ENCODE data around the gene PLOD3. TPM values are rescaled to one million over a fixed set of nuclear protein-coding genes. Genes with fewer than 3 reads are reported as not detected.
A peak's percentile ranks its signal among the peaks of the same experiment; 100 is the strongest.

The PLOD3 gene
- total and polyA plus RNA-seq, 11 donors = 22.2 to 77.6 (median 42.0) TPM

GRCh38 chr7:101218236-101219125, 1.1 kb upstream of the PLOD3 start:
- Histone ChIP-seq H3K27ac (peak overlapping the region in 11 of 12 donors; percentile 82 to 97 (median 91)), H3K27me3 (no peaks in the 10 kb centered on the region), H3K4me3 (peak overlapping the region; percentile 53 to 95 (median 80)), H3K36me3 (peaks cover 0 to 48% (median 27%) of the 10 kb centered on the region in 9 donors), H3K9me3 (no peaks in the 10 kb centered on the region), H3K4me1 (peaks cover 4 to 48% (median 31%) of the 10 kb centered on the region in 12 donors)
- TF ChIP-seq POLR2A (IDR thresholded peaks at IDR 0.05) = no peak
- no peak for TF ChIP-seq CTCF (IDR thresholded peaks at IDR 0.05)
- intact Hi-C loops (cut with DNase I) = loop anchor here in 6 of 10 donors (2.0 to 10.0 kb wide), 4 partner anchors 20 to 66 kb away; partner anchors contain the start of gene FIS1 (in 2 of the 6)
- WGBS, 4 donors = 9 to 11% (median 10%) methylated on average over 26 of the region's 26 CpGs
- ATAC-seq = peak in 1 of 4 donors; percentile 0
- DNase-seq = no peak

GRCh38 chr7:101216860-101217387, 457 bp downstream of the PLOD3 start:
- Histone ChIP-seq H3K27me3 (no peaks in the 10 kb centered on the region), H3K4me3 (peak overlapping the region; percentile 53 to 95 (median 80)), H3K9me3 (no peaks in the 10 kb centered on the region), H3K27ac (peak overlapping the region in 11 of 12 donors; percentile 82 to 97 (median 91)), H3K36me3 (peaks cover 0 to 51% (median 31%) of the 10 kb centered on the region in 9 donors), H3K4me1 (peaks cover 4 to 48% (median 31%) of the 10 kb centered on the region in 12 donors)
- no peak for TF ChIP-seq CTCF (IDR thresholded peaks at IDR 0.05)
- TF ChIP-seq POLR2A (IDR thresholded peaks at IDR 0.05) = no peak
- no peak for DNase-seq
- intact Hi-C loops (cut with DNase I) = loop anchor here in 7 of 10 donors (1.0 to 10.0 kb wide), 4 partner anchors 27 to 68 kb away; partner anchors contain the start of gene FIS1 (in 1 of the 7)
- ATAC-seq = peak in 1 of 4 donors; percentile 4
- 1% methylated on average over 18 to 34 of the region's 34 CpGs for WGBS, 4 donors

GRCh38 chr7:101216001-101216859, 1.2 kb downstream of the PLOD3 start:
- no peak for ATAC-seq
- Histone ChIP-seq H3K27ac (peak overlapping the region in 10 of 12 donors; percentile 82 to 97 (median 92)), H3K4me1 (peaks cover 4 to 48% (median 31%) of the 10 kb centered on the region in 12 donors), H3K36me3 (peaks cover 0 to 54% (median 38%) of the 10 kb centered on the region in 9 donors), H3K4me3 (peak overlapping the region; percentile 53 to 95 (median 80)), H3K27me3 (no peaks in the 10 kb centered on the region), H3K9me3 (no peaks in the 10 kb centered on the region)
- DNase-seq = no peak
- 63 to 73% (median 67%) methylated on average over 31 of the region's 31 CpGs for WGBS, 4 donors
- TF ChIP-seq CTCF (IDR thresholded peaks at IDR 0.05) = no peak
- no peak for TF ChIP-seq POLR2A (IDR thresholded peaks at IDR 0.05)
- intact Hi-C loops (cut with DNase I) = loop anchor here in 5 of 10 donors (2.0 to 10.0 kb wide), 3 partner anchors 29 to 69 kb away; partner anchors contain the start of gene FIS1 (in 1 of the 5)
